GM18498 (cell line): ENCODE data around the gene ADI1.
"Not testable (repeated sequence)": the region's sequence is repeated elsewhere in the genome, so short reads cannot be mapped to it uniquely, and the experiment has no call there.

ENCODE experiments used
- ATAC-seq: cut with Tn5 transposase; IDR thresholded peaks from one replicate; pipeline ENCODE4 v1.9.1; 2021; ENCODE audit warnings: mild to moderate bottlenecking, moderate library complexity; ENCODE audit not compliant: unreplicated experiment

The ADI1 gene

GRCh38 chr2:3450385-3451010, 68.8 kb downstream of the ADI1 start:
- ATAC-seq = no peak

DNA sequence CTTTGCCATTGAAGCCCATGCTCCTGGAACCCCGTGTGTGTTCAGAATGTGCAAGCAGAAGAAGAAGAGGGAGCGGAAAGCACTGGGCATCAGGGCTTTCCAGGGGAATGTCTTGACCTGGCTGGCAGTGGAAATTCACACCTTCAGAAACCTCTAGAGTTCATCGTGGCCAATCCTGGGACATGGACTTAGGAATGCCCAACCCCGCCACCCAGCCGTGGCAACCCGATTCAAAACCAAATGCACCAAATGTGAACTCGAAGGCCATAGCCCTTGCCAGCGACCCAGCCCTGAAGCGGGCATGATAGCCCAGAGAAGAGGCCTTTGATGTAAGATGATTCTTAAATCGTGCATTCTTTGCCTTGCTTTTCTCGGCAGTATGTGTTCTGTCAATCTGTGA, 69.4 kb downstream of the ADI1 start:
- no peak for ATAC-seq

DNA sequence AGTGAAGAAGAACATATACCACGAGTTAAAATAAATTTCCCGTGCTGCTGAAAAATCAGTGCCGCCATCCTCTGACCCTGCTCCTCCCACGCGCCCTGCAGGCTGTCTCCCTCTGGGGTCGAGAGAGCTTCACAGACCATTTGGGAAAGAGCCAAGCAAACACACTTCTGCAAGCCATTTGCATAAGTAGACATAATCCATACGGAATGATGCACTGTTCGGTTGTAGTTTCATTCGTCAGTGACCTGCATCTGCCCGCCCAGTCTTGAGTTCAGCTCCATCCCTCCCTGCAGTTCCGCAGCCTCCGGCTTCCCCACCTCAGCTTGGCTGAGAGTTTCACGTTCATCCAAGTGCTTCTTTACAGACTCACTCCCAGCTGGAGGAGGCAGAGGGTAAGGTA, 70.2 kb downstream of the ADI1 start:
- ATAC-seq = no peak

- ATAC-seq = not testable (repeated sequence)
Observed at GRCh38 chr2:3448441-3448911, 70.9 kb downstream of the ADI1 start.

- ATAC-seq = no peak
Observed at GRCh38 chr2:3447789-3448317, 71.5 kb downstream of the ADI1 start.
